H9 (cell line): ENCODE measurements around the gene ZNF44. TPM values are rescaled to one million over a fixed set of nuclear protein-coding genes. Genes with fewer than 3 reads are reported as not detected.

ENCODE experiments used
- DNase-seq: peaks from one replicate; pipeline ENCODE4 v3.0.0-alpha.2; 2017
- H2AFZ ChIP-seq: one replicate; pipeline ENCODE4 v1.6.1; 2013; ENCODE audit warnings: mild to moderate bottlenecking, low read length, control low read depth, moderate library complexity
- H2AK5ac ChIP-seq: 2 replicates; pipeline ENCODE4 v1.6.1; 2013; ENCODE audit warnings: low read length, control low read depth, mixed read lengths; ENCODE audit not compliant: insufficient read length
- H2BK120ac ChIP-seq: one replicate; pipeline ENCODE4 v1.6.1; 2013; ENCODE audit warnings: low read depth, mild to moderate bottlenecking, low read length, control low read depth, inconsistent platforms; ENCODE audit not compliant: poor library complexity, severe bottlenecking
- H2BK12ac ChIP-seq: 2 replicates; pipeline ENCODE4 v1.6.1; 2013; ENCODE audit warnings: low read length, control low read depth, mixed read lengths, low read depth; ENCODE audit not compliant: insufficient read length
- H2BK15ac ChIP-seq: 2 replicates; pipeline ENCODE4 v1.6.1; 2013; ENCODE audit warnings: low read depth, low read length, control low read depth
- H2BK20ac ChIP-seq: one replicate; pipeline ENCODE4 v1.6.1; 2013; ENCODE audit warnings: low read depth, mild to moderate bottlenecking, low read length, control low read depth, inconsistent platforms; ENCODE audit not compliant: poor library complexity, severe bottlenecking
- H2BK5ac ChIP-seq: 2 replicates; pipeline ENCODE4 v1.6.1; 2013; ENCODE audit warnings: low read length, control low read depth, mixed read lengths; ENCODE audit not compliant: insufficient read length
- H3K14ac ChIP-seq: 2 replicates; pipeline ENCODE4 v1.6.1; 2013; ENCODE audit warnings: low read length, control low read depth; ENCODE audit not compliant: insufficient read depth
- H3K18ac ChIP-seq: 2 replicates; pipeline ENCODE4 v1.6.1; 2013; ENCODE audit warnings: low read depth, mild to moderate bottlenecking, mixed read lengths, low read length, control low read depth; ENCODE audit not compliant: insufficient read length
- H3K23ac ChIP-seq: 2 replicates; pipeline ENCODE4 v1.6.1; 2013; ENCODE audit warnings: low read length, control low read depth, mixed read lengths, low read depth; ENCODE audit not compliant: insufficient read length
- H3K23me2 ChIP-seq: 2 replicates; pipeline ENCODE4 v1.6.1; 2013; ENCODE audit warnings: low read depth, mild to moderate bottlenecking, mixed read lengths, low read length, control low read depth; ENCODE audit not compliant: insufficient read length, poor library complexity, severe bottlenecking
- H3K27ac ChIP-seq: 2 replicates; pipeline ENCODE4 v1.5.1; 2013; ENCODE audit warnings: low read length, control low read depth, mixed read lengths, low read depth; ENCODE audit not compliant: insufficient read length
- H3K27me3 ChIP-seq: 2 replicates; pipeline ENCODE4 v1.6.1; 2013; ENCODE audit warnings: low read length, control low read depth, inconsistent platforms; ENCODE audit not compliant: insufficient read depth
- H3K4ac ChIP-seq: 2 replicates; pipeline ENCODE4 v1.6.1; 2013; ENCODE audit warnings: low read depth, mild to moderate bottlenecking, control low read depth, inconsistent platforms, low read length, moderate library complexity
- H3K4me1 ChIP-seq: 2 replicates; pipeline ENCODE4 v1.6.1; 2013; ENCODE audit warnings: low read length, control low read depth, inconsistent platforms; ENCODE audit not compliant: insufficient read depth
- H3K4me2 ChIP-seq: 2 replicates; pipeline ENCODE4 v1.6.1; 2013; ENCODE audit warnings: low read length, control low read depth, mixed read lengths; ENCODE audit not compliant: insufficient read length, insufficient read depth
- H3K56ac ChIP-seq: 2 replicates; pipeline ENCODE4 v1.6.1; 2013; ENCODE audit warnings: low read depth, mild to moderate bottlenecking, mixed read lengths, low read length, control low read depth; ENCODE audit not compliant: insufficient read length
- H3K79me1 ChIP-seq: 2 replicates; pipeline ENCODE4 v1.6.1; 2013; ENCODE audit warnings: low read depth, mild to moderate bottlenecking, moderate library complexity, low read length, control low read depth, inconsistent platforms; ENCODE audit not compliant: insufficient read depth, poor library complexity, severe bottlenecking
- H3K79me2 ChIP-seq: 2 replicates; pipeline ENCODE4 v1.6.1; 2013; ENCODE audit warnings: low read length, control low read depth, inconsistent platforms; ENCODE audit not compliant: insufficient read depth
- H3K9ac ChIP-seq: 2 replicates; pipeline ENCODE4 v1.6.1; 2013; ENCODE audit warnings: low read length, control low read depth, mixed read lengths; ENCODE audit not compliant: insufficient read length; ENCODE audit errors: extremely low read depth
- H3K9me3 ChIP-seq: one replicate; pipeline ENCODE4 v1.6.1; 2013; ENCODE audit warnings: low read depth, low read length, inconsistent platforms; ENCODE audit not compliant: control insufficient read depth
- H3T11ph ChIP-seq: one replicate; pipeline ENCODE4 v1.6.1; 2013; ENCODE audit warnings: mild to moderate bottlenecking, low read length, control low read depth, inconsistent platforms
- H4K20me1 ChIP-seq: one replicate; pipeline ENCODE4 v1.6.1; 2013; ENCODE audit not compliant: control insufficient read depth, insufficient read length, insufficient read depth
- H4K5ac ChIP-seq: 2 replicates; pipeline ENCODE4 v1.6.1; 2013; ENCODE audit warnings: low read depth, mild to moderate bottlenecking, mixed read lengths, low read length, control low read depth; ENCODE audit not compliant: insufficient read length
- H4K8ac ChIP-seq: replicated peaks from 2 replicates; pipeline ENCODE4 v1.6.1; 2013; ENCODE audit warnings: low read length, control low read depth, mixed read lengths, low read depth; ENCODE audit not compliant: insufficient read length
- H4K91ac ChIP-seq: 2 replicates; pipeline ENCODE4 v1.6.1; 2013; ENCODE audit warnings: low read depth, mild to moderate bottlenecking, moderate library complexity, mixed read lengths, low read length, control low read depth; ENCODE audit not compliant: insufficient read length
- H3K27ac Mint-ChIP-seq, 3 experiments: 2 replicates in 2 of 3; 3 replicates in 1 of 3; pipeline ENCODE4 v1.8.0; 2020 to 2021; ENCODE audit warnings: mixed read lengths in 3 of 3, mild to moderate bottlenecking in 1 of 3, moderate library complexity in 1 of 3
- H3K27me3 Mint-ChIP-seq: 2 replicates; pipeline ENCODE4 v1.8.0; 2021; ENCODE audit warnings: low read depth, mild to moderate bottlenecking, moderate library complexity, mixed read lengths
- H3K36me3 Mint-ChIP-seq, 3 experiments: 2 replicates in 2 of 3; 3 replicates in 1 of 3; pipeline ENCODE4 v1.8.0; 2020 to 2021; ENCODE audit warnings: low read depth in 3 of 3, mixed read lengths in 3 of 3; ENCODE audit not compliant: insufficient read depth in 1 of 3
- H3K4me1 Mint-ChIP-seq, 2 experiments: 2 replicates each; pipeline ENCODE4 v1.8.0; 2020; ENCODE audit warnings: mixed read lengths in 2 of 2
- H3K4me3 Mint-ChIP-seq, 2 experiments: 2 replicates in 1 of 2; 3 replicates in 1 of 2; pipeline ENCODE4 v1.8.0; 2020 to 2021; ENCODE audit warnings: mild to moderate bottlenecking in 2 of 2, mixed read lengths in 2 of 2, moderate library complexity in 1 of 2
- H3K9me3 Mint-ChIP-seq, 2 experiments: 2 replicates in 1 of 2; 3 replicates in 1 of 2; pipeline ENCODE4 v1.8.0; 2020; ENCODE audit warnings: mild to moderate bottlenecking in 2 of 2, mixed read lengths in 2 of 2, moderate library complexity in 1 of 2
- CTCF ChIP-seq: fragments of 200-600 bp; sonication (generic); conservative IDR thresholded peaks from 3 replicates; pipeline ENCODE4 v1.8.0; 2021; ENCODE audit warnings: antibody characterized with exemption, mild to moderate bottlenecking
- total RNA-seq: library from RNA; stranded (reverse); gene quantifications from 2 replicates; pipeline ENCODE4 v1.2.1, GENCODE V29; 2021

ZNF44 gene
- total RNA-seq, 1 experiment from 2014 or later: 6.9 TPM

GRCh38 chr19:12325690-12326089, 31.0 kb upstream of the ZNF44 start:
- no peak overlapping the region for H4K8ac ChIP-seq
- H4K5ac ChIP-seq: no peak overlapping the region
- no peak overlapping the region for H3K14ac ChIP-seq
- H3K79me2 ChIP-seq: no peaks in the 10 kb centered on the region
- H3K18ac ChIP-seq: no peak overlapping the region
- H2BK5ac ChIP-seq: no peak overlapping the region
- no peaks in the 10 kb centered on the region for H3K27me3 Mint-ChIP-seq
- no peak for DNase-seq
- no peak overlapping the region for H2BK15ac ChIP-seq
- no peak overlapping the region for H3K27ac ChIP-seq
- no peak overlapping the region for H3K9ac ChIP-seq
- H4K20me1 ChIP-seq: no peaks in the 10 kb centered on the region
- no peaks in the 10 kb centered on the region for H3K4me1 Mint-ChIP-seq
- no peak overlapping the region for H2BK20ac ChIP-seq
- H3K4me1 ChIP-seq: no peaks in the 10 kb centered on the region
- TF ChIP-seq CTCF: no peak
- H3K4me3 Mint-ChIP-seq: no peak overlapping the region
- no peak overlapping the region for H2BK120ac ChIP-seq
- H3K56ac ChIP-seq: no peak overlapping the region
- H3K79me1 ChIP-seq: no peaks in the 10 kb centered on the region
- H3K27ac Mint-ChIP-seq: no peak overlapping the region
- no peak overlapping the region for H3K23ac ChIP-seq
- H3T11ph ChIP-seq: no peak overlapping the region
- H3K9me3 Mint-ChIP-seq: peaks cover 46 to 60% of the 10 kb centered on the region in 2 experiments
- H2AFZ ChIP-seq: no peak overlapping the region
- peaks cover 22 to 23% (median 23%) of the 10 kb centered on the region in 3 experiments for H3K36me3 Mint-ChIP-seq
- no peak overlapping the region for H3K4me2 ChIP-seq
- no peaks in the 10 kb centered on the region for H3K23me2 ChIP-seq
- H4K91ac ChIP-seq: no peak overlapping the region
- H3K9me3 ChIP-seq: peaks cover 14% of the 10 kb centered on the region
- H2BK12ac ChIP-seq: no peak overlapping the region
- H3K27me3 ChIP-seq: no peaks in the 10 kb centered on the region
- H3K4ac ChIP-seq: no peak overlapping the region
- no peak overlapping the region for H2AK5ac ChIP-seq
